ENCODE data around the gene SEPTIN5. TPM values are rescaled to one million over a fixed set of nuclear protein-coding genes. Genes with fewer than 3 reads are reported as not detected.
A peak's percentile ranks its signal among the peaks of the same experiment; 100 is the strongest.

SEPTIN5 gene
- total RNA-seq, 2 donors from 2014 or later: 47.7 to 147 TPM

DNA sequence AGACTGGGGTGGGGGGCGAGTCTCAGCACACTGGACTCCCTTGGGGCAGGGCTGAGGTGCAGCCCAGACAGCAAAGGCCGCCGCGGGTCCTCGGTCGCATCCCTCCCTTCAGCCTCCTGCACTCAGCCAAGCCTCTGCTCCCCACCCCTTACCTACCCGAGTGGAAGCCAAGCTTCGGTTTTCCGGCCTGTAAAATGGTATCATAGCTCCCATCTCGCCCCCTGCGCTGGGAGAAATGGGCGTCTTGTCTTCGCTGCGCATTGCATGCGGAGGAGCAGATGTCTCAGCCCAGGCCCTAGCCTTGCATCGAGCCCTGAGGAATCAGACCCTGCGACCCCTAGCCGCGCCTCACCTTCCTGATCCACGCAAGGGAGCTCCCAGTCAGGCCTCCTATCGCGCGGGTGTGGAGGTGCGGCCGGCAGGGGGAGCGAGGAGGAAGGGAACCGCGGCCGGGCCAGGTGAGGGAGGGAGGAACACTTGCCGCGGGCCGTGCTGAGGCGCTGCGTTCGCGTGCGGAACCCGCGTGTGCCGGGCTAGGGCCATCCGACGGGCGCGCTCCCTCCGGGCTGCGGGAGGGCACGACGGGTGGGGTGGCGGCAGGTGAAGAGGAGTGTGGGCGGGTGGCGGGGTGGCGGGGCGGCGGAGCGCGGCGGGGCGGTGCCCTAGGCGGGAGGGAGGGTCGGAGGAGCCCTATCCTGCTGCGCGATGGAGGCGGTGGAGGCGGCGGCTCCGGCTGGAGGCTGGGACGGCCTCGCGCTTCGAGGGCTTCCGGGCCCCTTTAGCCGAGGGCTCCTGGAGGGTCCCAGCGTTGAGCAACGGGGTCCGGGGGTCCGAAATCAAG, 42.2 kb downstream of the SEPTIN5 start:
- peak overlapping the region; percentile 58 for H3K4me3 ChIP-seq
- H3K4me1 ChIP-seq (ENCODE audit: control insufficient read depth in 1 of 2, low read depth in 2 of 2): peaks cover 9 to 27% of the 10 kb centered on the region in 2 donors
- H3K9me3 ChIP-seq: no peaks in the 10 kb centered on the region
- peaks cover 11% of the 10 kb centered on the region for H3K27me3 ChIP-seq (replicated peaks; ENCODE audit: insufficient read depth)
- DNase-seq (ENCODE audit: low spot score): no peak
- TF ChIP-seq, protein P1, sequence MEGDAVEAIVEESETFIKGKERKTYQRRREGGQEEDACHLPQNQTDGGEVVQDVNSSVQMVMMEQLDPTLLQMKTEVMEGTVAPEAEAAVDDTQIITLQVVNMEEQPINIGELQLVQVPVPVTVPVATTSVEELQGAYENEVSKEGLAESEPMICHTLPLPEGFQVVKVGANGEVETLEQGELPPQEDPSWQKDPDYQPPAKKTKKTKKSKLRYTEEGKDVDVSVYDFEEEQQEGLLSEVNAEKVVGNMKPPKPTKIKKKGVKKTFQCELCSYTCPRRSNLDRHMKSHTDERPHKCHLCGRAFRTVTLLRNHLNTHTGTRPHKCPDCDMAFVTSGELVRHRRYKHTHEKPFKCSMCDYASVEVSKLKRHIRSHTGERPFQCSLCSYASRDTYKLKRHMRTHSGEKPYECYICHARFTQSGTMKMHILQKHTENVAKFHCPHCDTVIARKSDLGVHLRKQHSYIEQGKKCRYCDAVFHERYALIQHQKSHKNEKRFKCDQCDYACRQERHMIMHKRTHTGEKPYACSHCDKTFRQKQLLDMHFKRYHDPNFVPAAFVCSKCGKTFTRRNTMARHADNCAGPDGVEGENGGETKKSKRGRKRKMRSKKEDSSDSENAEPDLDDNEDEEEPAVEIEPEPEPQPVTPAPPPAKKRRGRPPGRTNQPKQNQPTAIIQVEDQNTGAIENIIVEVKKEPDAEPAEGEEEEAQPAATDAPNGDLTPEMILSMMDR (IDR thresholded peaks at IDR 0.05): peak; percentile 47
- H3K27ac ChIP-seq: no peak overlapping the region
- no peaks in the 10 kb centered on the region for H3K36me3 ChIP-seq
- ATAC-seq (ENCODE audit: insufficient number of reproducible peaks, low FRiP score, low read depth): no peak

DNA sequence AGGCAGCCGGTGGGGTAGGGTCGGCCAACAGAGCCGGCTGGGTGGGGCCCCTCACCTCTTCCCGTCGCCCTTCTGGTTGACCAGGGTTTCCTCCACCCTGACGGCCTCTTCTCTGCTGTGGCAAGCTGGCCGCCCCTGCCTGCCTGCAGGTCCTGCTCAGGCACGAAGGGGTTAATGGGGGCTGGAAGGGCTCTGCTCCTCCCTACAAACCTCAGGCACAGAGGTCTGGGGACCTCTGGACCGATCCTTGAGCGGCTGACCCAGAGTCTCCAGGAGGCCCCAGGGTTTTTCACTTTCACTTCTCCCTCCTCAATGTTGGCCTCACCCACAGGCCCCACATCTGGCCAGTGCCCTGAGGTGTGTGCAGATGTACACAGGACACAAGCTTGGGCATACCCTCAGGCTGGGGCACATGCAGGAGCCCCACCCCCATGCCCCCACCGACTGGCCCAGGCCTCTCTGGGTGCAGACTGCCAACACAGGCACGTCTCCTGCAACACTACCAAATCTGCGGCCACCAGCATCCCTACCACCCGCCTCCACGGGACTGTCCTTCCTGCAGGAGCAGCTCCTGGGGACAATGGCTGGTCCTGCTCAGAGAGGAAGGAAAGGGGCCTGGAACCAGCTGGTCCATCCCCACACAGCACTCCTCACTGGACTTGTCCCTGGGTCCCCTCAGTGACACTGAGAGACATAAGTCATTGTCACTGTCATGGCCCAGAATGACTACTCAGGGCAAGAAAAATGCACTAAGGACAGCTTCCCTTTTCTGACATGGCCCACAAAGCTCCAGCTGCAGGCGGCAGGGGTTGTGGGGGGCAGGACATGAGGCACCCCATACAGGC, 43.1 kb downstream of the SEPTIN5 start:
- Histone ChIP-seq H3K9me3 (no peaks in the 10 kb centered on the region), H3K4me1 (ENCODE audit: control insufficient read depth in 1 of 2, low read depth in 2 of 2) (peaks cover 9 to 27% of the 10 kb centered on the region in 2 donors), H3K27ac (no peak overlapping the region), H3K4me3 (peak overlapping the region; percentile 58), H3K27me3 (replicated peaks; ENCODE audit: insufficient read depth) (peaks cover 11% of the 10 kb centered on the region), H3K36me3 (no peaks in the 10 kb centered on the region)
- DNase-seq (ENCODE audit: low spot score) (no peak), ATAC-seq (ENCODE audit: insufficient number of reproducible peaks, low FRiP score, low read depth) (no peak)
- TF ChIP-seq, protein P1 (IDR thresholded peaks at IDR 0.05): no peak

DNA sequence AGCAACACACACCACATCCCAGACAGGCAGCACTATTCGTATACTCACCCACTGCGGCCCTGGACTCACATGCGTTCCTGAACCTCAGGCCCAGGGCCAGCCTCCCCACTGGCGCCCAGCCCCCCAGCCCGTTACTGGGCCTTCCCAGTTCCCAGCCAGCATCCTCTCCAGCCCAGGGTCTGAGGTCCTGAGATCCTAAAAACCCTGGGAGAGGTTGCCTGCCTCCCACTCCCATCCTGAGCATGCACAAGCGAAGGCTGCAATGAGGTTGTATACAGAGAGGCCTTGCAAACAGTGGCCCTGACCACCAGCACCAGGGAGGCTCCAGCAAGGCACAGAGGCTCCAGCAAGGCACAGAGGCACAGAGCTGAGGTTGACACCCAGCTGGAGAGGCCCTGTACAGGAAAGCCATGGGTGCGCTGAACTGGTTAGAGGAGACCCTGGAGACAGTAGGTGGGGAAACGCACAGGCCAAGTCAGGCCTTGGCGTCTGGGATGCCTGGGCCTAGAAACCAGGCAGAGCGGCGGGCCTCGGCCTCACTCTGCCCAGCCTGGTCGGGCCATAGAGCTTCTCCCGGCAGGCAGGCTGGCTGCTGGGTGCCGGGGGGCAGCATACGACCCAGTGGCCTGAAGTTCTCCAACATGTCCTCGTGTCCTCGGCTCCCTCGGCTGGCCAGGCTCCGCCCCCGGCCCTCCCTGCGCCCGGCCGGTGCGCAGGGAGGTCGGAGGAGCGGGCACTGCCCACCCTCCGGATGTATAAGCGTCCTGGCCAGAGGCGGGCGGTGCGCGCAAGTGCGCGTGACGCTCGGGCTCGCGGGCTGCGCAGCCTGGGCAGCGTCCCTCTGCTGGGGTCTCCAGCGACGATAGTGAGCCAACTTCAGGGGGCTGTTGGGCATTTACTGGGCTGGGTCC, 43.9 kb downstream of the SEPTIN5 start:
- H3K4me3 ChIP-seq: no peak overlapping the region
- H3K9me3 ChIP-seq: no peaks in the 10 kb centered on the region
- ATAC-seq (ENCODE audit: insufficient number of reproducible peaks, low FRiP score, low read depth) (no peak), DNase-seq (ENCODE audit: low spot score) (no peak)
- H3K4me1 ChIP-seq (ENCODE audit: control insufficient read depth in 1 of 2, low read depth in 2 of 2): peaks cover 9 to 27% of the 10 kb centered on the region in 2 donors
- TF ChIP-seq, protein P1 (IDR thresholded peaks at IDR 0.05): no peak
- no peak overlapping the region for H3K27ac ChIP-seq
- no peaks in the 10 kb centered on the region for H3K36me3 ChIP-seq
- peaks cover 11% of the 10 kb centered on the region for H3K27me3 ChIP-seq (replicated peaks; ENCODE audit: insufficient read depth)

DNA sequence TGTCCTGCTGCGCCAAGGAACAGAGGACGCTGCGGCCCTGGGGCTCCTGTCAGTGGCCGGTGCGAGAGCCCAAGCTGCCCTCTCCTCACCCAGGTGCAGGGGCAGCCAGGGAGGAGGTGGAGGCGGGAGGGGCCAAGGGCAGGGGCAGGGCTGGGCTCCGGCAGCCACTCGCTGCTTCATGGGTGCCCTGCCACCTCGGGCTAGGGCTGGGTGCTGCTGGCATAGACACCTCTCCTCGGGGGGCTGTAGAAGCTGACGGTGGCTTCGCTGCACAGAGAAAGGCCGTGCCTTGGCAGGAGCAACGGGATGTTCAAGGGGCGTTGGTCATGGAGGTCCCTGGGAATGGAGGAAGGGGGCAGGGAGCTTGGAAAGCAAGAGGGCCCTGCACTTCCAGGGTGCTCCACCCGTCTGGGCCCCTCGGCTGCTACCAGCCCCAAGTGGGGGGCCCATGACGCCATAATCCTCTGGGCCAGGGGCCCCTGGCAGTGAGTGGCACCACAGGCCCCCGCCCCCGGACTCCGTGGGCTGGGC, 44.7 kb downstream of the SEPTIN5 start:
- no peaks in the 10 kb centered on the region for H3K36me3 ChIP-seq
- ATAC-seq (ENCODE audit: insufficient number of reproducible peaks, low FRiP score, low read depth): no peak
- H3K27ac ChIP-seq: no peak overlapping the region
- H3K27me3 ChIP-seq (replicated peaks; ENCODE audit: insufficient read depth): peaks cover 11% of the 10 kb centered on the region
- DNase-seq (ENCODE audit: low spot score): no peak
- H3K4me3 ChIP-seq: no peak overlapping the region
- H3K9me3 ChIP-seq: no peaks in the 10 kb centered on the region
- H3K4me1 ChIP-seq (ENCODE audit: control insufficient read depth in 1 of 2, low read depth in 2 of 2): peaks cover 9 to 27% of the 10 kb centered on the region in 2 donors
- TF ChIP-seq, protein P1 (IDR thresholded peaks at IDR 0.05): no peak

All from thoracic aorta (tissue), 2 donors.